GM12878 (cell line): ENCODE results near the gene GLI2. TPM values are rescaled to one million over a fixed set of nuclear protein-coding genes. Genes with fewer than 3 reads are reported as not detected.

Experiments used
- ATAC-seq: fragments of 200-7000 bp; cut with Tn5 transposase; 3 replicates; pipeline ENCODE4 v1.9.1; 2020; ENCODE audit warnings: mild to moderate bottlenecking, moderate library complexity
- BruUV-seq: library from RNA; stranded (reverse); fragments of 400-500 nt; replicated peaks from 2 replicates; lab custom pipeline; 2021; lab: Mats Ljungman, UMichigan
- CTCF ChIA-PET: fragments of 300-600 bp; sonication (Branson Sonifier 250); formaldehyde crosslinking; extraction: SDS; loops from one replicate; lab custom pipeline; 2021; ENCODE audit warnings: inconsistent platforms; lab: Yijun Ruan, JAX
- POLR2A ChIA-PET: fragments of 350-600 bp; formaldehyde crosslinking; extraction: SDS; loops from one replicate; lab custom pipeline; 2021; ENCODE audit warnings: inconsistent platforms; lab: Charles Lee
- RAD21 ChIA-PET: fragments of 300-600 bp; sonication (Branson Sonifier 250); formaldehyde crosslinking; loops from one replicate; lab custom pipeline; 2023; ENCODE audit warnings: antibody characterized with exemption; ENCODE audit not compliant: unreplicated experiment; lab: Charles Lee
- SMC1A ChIA-PET: fragments of 300-600 bp; sonication (Branson Sonifier 250); formaldehyde crosslinking; loops from one replicate; lab custom pipeline; 2023; ENCODE audit not compliant: unreplicated experiment, uncharacterized antibody; lab: Charles Lee
- DNase-seq: peaks from one replicate; pipeline ENCODE4 v3.0.0-alpha.2; 2011; ENCODE audit warnings: low read depth, low spot score
- FAIRE-seq: peaks from 3 replicates; lab custom pipeline; 2011; peaks lifted over from hg19 to GRCh38; lab: Jason Lieb, UNC
- H2AFZ ChIP-seq: 2 replicates; pipeline ENCODE4 v1.6.0; 2011; ENCODE audit warnings: low read depth, low read length, control low read depth; ENCODE audit not compliant: control insufficient read depth
- H3K27ac ChIP-seq: 2 replicates; pipeline ENCODE4 v1.5.1; 2011; ENCODE audit warnings: control low read depth; ENCODE audit not compliant: control insufficient read depth, insufficient read depth
- H3K27me3 ChIP-seq, 2 experiments: replicated peaks in 1 of 2; 2 replicates each; pipeline versions ENCODE4 v1.6.0 to v1.6.1; 2011; ENCODE audit warnings: low read length in 1 of 2; ENCODE audit not compliant: control insufficient read depth in 2 of 2, insufficient read depth in 2 of 2
- H3K36me3 ChIP-seq, 2 experiments: 2 replicates each; pipeline ENCODE4 v1.5.1; 2011; ENCODE audit warnings: low read length in 1 of 2; ENCODE audit not compliant: control insufficient read depth in 2 of 2, insufficient read depth in 2 of 2
- H3K4me1 ChIP-seq: 2 replicates; pipeline ENCODE4 v1.6.1; 2011; ENCODE audit warnings: mild to moderate bottlenecking, low read length, moderate library complexity, mixed read lengths; ENCODE audit not compliant: control insufficient read depth, insufficient read depth
- H3K4me2 ChIP-seq: 2 replicates; pipeline ENCODE4 v1.6.0; 2011; ENCODE audit warnings: control low read depth; ENCODE audit not compliant: control insufficient read depth, insufficient read depth
- H3K4me3 ChIP-seq: fragments of 200-600 bp; sonication (generic); 2 replicates; pipeline ENCODE4 v1.5.1; 2016
- H3K79me2 ChIP-seq: 2 replicates; pipeline ENCODE4 v1.6.0; 2011; ENCODE audit warnings: low read length; ENCODE audit not compliant: control insufficient read depth, insufficient read depth
- H3K9ac ChIP-seq: 2 replicates; pipeline ENCODE4 v1.8.0; 2011; ENCODE audit warnings: low read length, control low read depth, mixed read lengths; ENCODE audit not compliant: control insufficient read depth, insufficient read depth
- H3K9me3 ChIP-seq: replicated peaks from 3 replicates; pipeline ENCODE4 v1.5.1; 2011; ENCODE audit warnings: mild to moderate bottlenecking, low read length; ENCODE audit not compliant: control insufficient read depth, insufficient read depth
- H4K20me1 ChIP-seq: 2 replicates; pipeline ENCODE4 v1.6.0; 2011; ENCODE audit not compliant: control insufficient read depth, insufficient read depth
- CEBPZ ChIP-seq: fragments of 150-350 bp; IDR thresholded peaks from 2 replicates; pipeline ENCODE4 v1.6.1; 2016; ENCODE audit warnings: low read depth, low read length
- NR2F1 ChIP-seq: fragments of 450-650 bp; conservative IDR thresholded peaks from 2 replicates; pipeline ENCODE4 v1.6.1; 2017; ENCODE audit warnings: mild to moderate bottlenecking
- SKIL ChIP-seq: fragments of 450-650 bp; IDR thresholded peaks from 2 replicates; pipeline ENCODE4 v1.6.1; 2017; ENCODE audit warnings: mild to moderate bottlenecking, low read depth, inconsistent platforms; ENCODE audit not compliant: poor library complexity, severe bottlenecking
- SMAD5 ChIP-seq: IDR thresholded peaks from 2 replicates; pipeline ENCODE4 v1.6.1; 2016; ENCODE audit warnings: antibody characterized with exemption, low read depth
- STAT1 ChIP-seq: fragments of 450-650 bp; conservative IDR thresholded peaks from 2 replicates; pipeline ENCODE4 v1.6.1; 2014; ENCODE audit warnings: antibody characterized with exemption, mild to moderate bottlenecking
- TCF12 ChIP-seq: IDR thresholded peaks from 2 replicates; pipeline ENCODE4 v1.6.1; 2011; ENCODE audit warnings: low read depth, mild to moderate bottlenecking, low read length
- YBX1 ChIP-seq: fragments of 450-650 bp; IDR thresholded peaks from 2 replicates; pipeline ENCODE4 v1.6.1; 2016; ENCODE audit warnings: antibody characterized with exemption
- WGBS: methylation state at CpG from one replicate; pipeline ENCODE4 v1.1.6; 2016; ENCODE audit warnings: low lambda C conversion rate; ENCODE audit not compliant: insufficient replicate concordance, insufficient coverage; ENCODE audit errors: missing lambda C conversion rate; 5-methylcytosine and 5-hydroxymethylcytosine counted together
- in situ Hi-C: fragments of 300-500 bp; cut with MboI; formaldehyde crosslinking; loops from 9 replicates; pipeline ENCODE4 v1.14.3; 2018; ENCODE audit warnings: mixed read lengths
- intact Hi-C: fragments of 100-400 bp; cut with micrococcal nuclease; formaldehyde crosslinking; loops from one replicate; pipeline ENCODE4 v1.14.2; 2022; ENCODE audit not compliant: unreplicated experiment
- polyA plus RNA-seq, 11 experiments: library from polyadenylated mRNA; depleted of rRNA in 4 of 11; unstranded in 6 of 11; stranded (reverse) in 5 of 11; fragments of >200 nt; fragmentation: Nextera tagmentation in 4 of 11; fragmentation: Illumina TruSeq in 1 of 11; extraction: Ambion mirVana in 4 of 11; extraction: Trizol in 1 of 11; gene quantifications; 1 replicate in 1 of 11; 2 replicates in 10 of 11; pipeline versions ENCODE4 v1.2.1 to v1.2.3, GENCODE V29; 2011 to 2016; ENCODE audit warnings: inconsistent platforms in 2 of 11, missing spikeins in 2 of 11, low read depth in 1 of 11
- total RNA-seq, 4 experiments: library from RNA; depleted of rRNA in 3 of 4; stranded (reverse); fragments of >200 nt in 3 of 4; fragmentation: Illumina TruSeq in 1 of 4; extraction: Trizol in 1 of 4; gene quantifications; 2 replicates each; pipeline versions ENCODE4 v1.2.1 to v1.2.3, GENCODE V29; 2013 to 2021

Gene GLI2
- total and polyA plus RNA-seq, 10 of the 15 experiments (the other 5 are each of a cell fraction or from before 2014, with no cell fraction given) = 0.01 TPM; not detected in 9

- BruUV-seq = no TSS peak
- DNase-seq = no peak
- 25% methylated on average over 11 of the region's 11 CpGs for WGBS
- H3K79me2 ChIP-seq = no peaks in the 10 kb centered on the region
- ATAC-seq = no peak
- no peak overlapping the region for H3K9ac ChIP-seq
- SMC1A ChIA-PET = no interaction called here
- intact Hi-C loops = no loop called here
- no peak overlapping the region for H3K4me2 ChIP-seq
- no peaks in the 10 kb centered on the region for H3K4me1 ChIP-seq
- H2AFZ ChIP-seq = no peak overlapping the region
- in situ Hi-C loops = no loop called here
- H4K20me1 ChIP-seq = no peaks in the 10 kb centered on the region
- no peak for TF ChIP-seq NR2F1
- CTCF ChIA-PET = no interaction called here
- no peak overlapping the region for H3K27ac ChIP-seq
- RAD21 ChIA-PET = no interaction called here
- H3K9me3 ChIP-seq = no peaks in the 10 kb centered on the region
- FAIRE-seq = no peak
- H3K4me3 ChIP-seq = no peak overlapping the region
- no peaks in the 10 kb centered on the region; a peak in 2 of 4 replicates for H3K27me3 ChIP-seq
- POLR2A ChIA-PET = no interaction called here
- H3K36me3 ChIP-seq = no peaks in the 10 kb centered on the region
Measured at GRCh38 chr2:120722568-120723421, 12.9 kb upstream of the GLI2 start.

DNA sequence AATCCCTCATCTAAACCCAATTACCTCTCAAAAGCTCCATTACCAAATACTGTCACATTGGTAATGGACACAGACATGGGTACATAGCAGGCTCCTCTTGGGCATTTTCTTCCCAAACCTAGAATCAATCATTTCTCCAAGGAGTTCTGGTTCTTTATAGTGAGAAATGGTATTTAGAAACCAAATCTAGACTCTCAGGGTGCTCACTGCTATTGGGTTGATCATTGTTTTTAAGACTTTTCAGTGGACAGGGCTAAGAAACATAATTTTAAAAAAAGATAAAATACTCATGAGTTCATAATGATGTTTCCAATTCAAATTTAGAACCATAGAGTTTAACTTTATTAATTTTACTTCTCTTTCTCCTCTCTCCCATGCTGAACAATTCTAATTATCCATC is 9.4 kb upstream of the GLI2 start:
- no peak overlapping the region for H3K4me3 ChIP-seq
- no peaks in the 10 kb centered on the region for H3K9me3 ChIP-seq
- TF ChIP-seq CEBPZ (no peak), YBX1 (no peak), SMAD5 (no peak), SKIL (no peak), TCF12 (no peak), STAT1 (no peak)
- TF ChIP-seq, all 136 proteins: peak for 0
- Histone ChIP-seq H3K4me1 (no peaks in the 10 kb centered on the region), H3K9ac (no peak overlapping the region), H4K20me1 (no peaks in the 10 kb centered on the region), H3K27ac (no peak overlapping the region), H3K79me2 (no peaks in the 10 kb centered on the region), H3K27me3 (peaks cover 0 to 2% of the 10 kb centered on the region in 2 experiments; a peak in 3 of 4 replicates), H2AFZ (no peak overlapping the region), H3K36me3 (no peaks in the 10 kb centered on the region), H3K4me2 (no peak overlapping the region)
- intact Hi-C loops (no loop called here), in situ Hi-C loops (no loop called here)
- no peak for DNase-seq
- no peak for ATAC-seq
- ChIA-PET RAD21 (no interaction called here), SMC1A (no interaction called here), POLR2A (no interaction called here), CTCF (no interaction called here)
- no peak for FAIRE-seq
- BruUV-seq = no TSS peak
